HepG2 (cell line): Measurements from ENCODE around the gene INO80E. TPM values are rescaled to one million over a fixed set of nuclear protein-coding genes. Genes with fewer than 3 reads are reported as not detected.
A peak's percentile ranks its signal among the peaks of the same experiment; 100 is the strongest.

Source experiments
- ATAC-seq: fragments of 200-7000 bp; cut with Tn5 transposase; 3 replicates; pipeline ENCODE4 v1.9.1; 2020; ENCODE audit warnings: mild to moderate bottlenecking, moderate library complexity
- BruUV-seq: library from RNA; stranded (reverse); fragments of 400-500 nt; replicated peaks from 2 replicates; lab custom pipeline; 2021; lab: Mats Ljungman, UMichigan
- CTCF ChIA-PET: fragments of 300-600 bp; formaldehyde crosslinking; extraction: SDS; loops from one replicate; lab custom pipeline; 2021; ENCODE audit warnings: low total read pairs, inconsistent platforms, low intra/inter-chr PET ratio; lab: Yijun Ruan, JAX
- POLR2A ChIA-PET: fragments of 350-600 bp; sonication (Branson Sonifier 250); formaldehyde crosslinking; loops from one replicate; lab custom pipeline; 2020; ENCODE audit warnings: antibody characterized with exemption, inconsistent platforms; lab: Yijun Ruan, JAX
- DNase-seq: peaks from one replicate; pipeline ENCODE4 v3.0.0-alpha.2; 2015; ENCODE audit warnings: low spot score
- FAIRE-seq: peaks from 3 replicates; lab custom pipeline; 2011; peaks lifted over from hg19 to GRCh38; lab: Jason Lieb, UNC
- H2AFZ ChIP-seq: one replicate; pipeline ENCODE4 v1.6.1; 2011; ENCODE audit warnings: low read length, inconsistent platforms
- H3K27ac ChIP-seq: fragments of 300-600 bp; 3 replicates; pipeline ENCODE4 v1.8.0; 2011; ENCODE audit warnings: mixed run types, mild to moderate bottlenecking, mixed read lengths, low read length, inconsistent platforms; ENCODE audit not compliant: insufficient read depth; ENCODE audit errors: extremely low read length
- H3K27me3 ChIP-seq, 2 experiments: fragments of 200-600 bp in 1 of 2; 2 replicates in 1 of 2; 3 replicates in 1 of 2; pipeline versions ENCODE4 v1.6.0 to v1.8.0; 2011; ENCODE audit warnings: low read length in 2 of 2, mild to moderate bottlenecking in 2 of 2, moderate library complexity in 2 of 2, inconsistent platforms in 1 of 2; ENCODE audit not compliant: insufficient read depth in 2 of 2, control insufficient read depth in 1 of 2
- H3K36me3 ChIP-seq, 2 experiments: fragments of 200-600 bp in 1 of 2; replicated peaks in 1 of 2; 2 replicates in 1 of 2; 3 replicates in 1 of 2; pipeline versions ENCODE4 v1.5.1 to v1.8.0; 2011; ENCODE audit warnings: low read length in 2 of 2, inconsistent platforms in 1 of 2; ENCODE audit not compliant: insufficient read depth in 2 of 2, control insufficient read depth in 1 of 2
- H3K4me1 ChIP-seq: 2 replicates; pipeline ENCODE4 v1.5.1; 2012; ENCODE audit warnings: low read length, inconsistent platforms; ENCODE audit not compliant: insufficient read depth
- H3K4me2 ChIP-seq: 2 replicates; pipeline ENCODE4 v1.6.0; 2011; ENCODE audit warnings: low read depth, low read length, inconsistent platforms
- H3K4me3 ChIP-seq, 3 experiments: fragments of 200-600 bp in 1 of 3; sonication (generic), shearing (Covaris generic) in 1 of 3; replicated peaks in 1 of 3; 2 replicates each; pipeline ENCODE4 v1.5.1; 2011 to 2016; ENCODE audit warnings: low read length in 3 of 3, inconsistent platforms in 2 of 3, low read depth in 2 of 3, mild to moderate bottlenecking in 2 of 3, control low read depth in 1 of 3, mixed read lengths in 1 of 3; ENCODE audit not compliant: insufficient read depth in 1 of 3
- H3K79me2 ChIP-seq: one replicate; pipeline ENCODE4 v1.6.1; 2011; ENCODE audit warnings: low read length, inconsistent platforms; ENCODE audit not compliant: insufficient read depth
- H3K9ac ChIP-seq: 2 replicates; pipeline ENCODE4 v1.6.0; 2011; ENCODE audit warnings: mild to moderate bottlenecking, low read depth, low read length, inconsistent platforms; ENCODE audit not compliant: insufficient read depth
- H3K9me3 ChIP-seq: 2 replicates; pipeline ENCODE4 v1.5.1; 2012; ENCODE audit warnings: mild to moderate bottlenecking, low read length
- H4K20me1 ChIP-seq: 2 replicates; pipeline ENCODE4 v1.6.0; 2011; ENCODE audit warnings: inconsistent platforms, mild to moderate bottlenecking, low read length, moderate library complexity; ENCODE audit not compliant: insufficient read depth
- CSRNP1 ChIP-seq: sonication (generic); formaldehyde crosslinking; IDR thresholded peaks from 2 replicates; pipeline ENCODE4 v1.8.1; 2023; ENCODE audit warnings: mild to moderate bottlenecking, missing genetic modification reagents
- PRDM15 ChIP-seq: sonication (generic); formaldehyde crosslinking; IDR thresholded peaks from 2 replicates; pipeline ENCODE4 v1.4.0; 2020; ENCODE audit warnings: missing genetic modification reagents
- ZFP91 ChIP-seq: sonication (generic); formaldehyde crosslinking; IDR thresholded peaks from 2 replicates; pipeline ENCODE4 v1.9.0; 2022; ENCODE audit warnings: missing genetic modification reagents, mild to moderate bottlenecking, borderline replicate concordance
- WGBS: methylation state at CpG from one replicate; pipeline ENCODE4 v1.1.6; 2017; ENCODE audit warnings: low lambda C conversion rate; 5-methylcytosine and 5-hydroxymethylcytosine counted together
- in situ Hi-C: cut with HindIII; loops from 2 replicates; pipeline ENCODE4 v1.10.0; 2017; ENCODE audit warnings: low pct_unique_long_range_greater_than_20kb; ENCODE audit not compliant: extremely low pct_ligation_motif_present
- intact Hi-C: fragments of 100-400 bp; cut with micrococcal nuclease; formaldehyde crosslinking; loops from one replicate; pipeline ENCODE4 v1.10.0; 2022; ENCODE audit not compliant: unreplicated experiment
- polyA plus RNA-seq, 8 experiments: library from polyadenylated mRNA; depleted of rRNA in 3 of 8; stranded (reverse) in 7 of 8; unstranded in 1 of 8; fragments of >200 nt; fragmentation: Illumina TruSeq in 4 of 8; extraction: Trizol in 4 of 8; gene quantifications; 2 replicates each; pipeline versions ENCODE4 v1.2.1 to v1.2.3, GENCODE V29; 2011 to 2016; ENCODE audit warnings: low read depth in 4 of 8, missing spikeins in 1 of 8, mixed read lengths in 1 of 8; ENCODE audit not compliant: insufficient read depth in 1 of 8
- total RNA-seq, 5 experiments: library from RNA; depleted of rRNA; stranded (reverse); fragments of >200 nt; fragmentation: Illumina TruSeq; extraction: Trizol; gene quantifications; 2 replicates each; pipeline ENCODE4 v1.2.3, GENCODE V29; 2016; ENCODE audit warnings: low read depth in 1 of 5

The INO80E gene
- total and polyA plus RNA-seq, 2 of the 13 experiments (the other 11 are each of a cell fraction or from before 2014, with no cell fraction given), result 25.8 to 45.6 TPM

- H3K27ac ChIP-seq, result no peak overlapping the region
- no peak overlapping the region for H3K9ac ChIP-seq
- no peaks in the 10 kb centered on the region for H3K9me3 ChIP-seq
- BruUV-seq, result no TSS peak
- DNase-seq, result no peak
- no peak overlapping the region for H2AFZ ChIP-seq
- WGBS, result 33% methylated on average over 11 of the region's 11 CpGs
- H3K79me2 ChIP-seq, result no peaks in the 10 kb centered on the region
- in situ Hi-C loops, result loop anchor here (10.0 kb wide), 1 partner anchor 337 kb away; no protein-coding TSS in a partner anchor
- H3K4me1 ChIP-seq, result peaks cover 23% of the 10 kb centered on the region
- H3K36me3 ChIP-seq, result no peaks in the 10 kb centered on the region
- intact Hi-C loops, result loop anchor here (5.0 kb wide), 1 partner anchor 329 kb away; no protein-coding TSS in a partner anchor
- ChIA-PET POLR2A (interaction anchor here (1.0 to 1.7 kb wide), 7 partner anchors 21 to 386 kb away, joined by 3 to 6 read pairs (median 3); partner anchors contain the start of genes ALDOA, DOC2A, INO80E and KCTD13), CTCF (interaction anchor here (1.1 to 2.7 kb wide), 3 partner anchors 21 to 331 kb away, joined by 4 to 11 read pairs (median 5); a partner anchor contains a TSS)
- H3K4me3 ChIP-seq, result peak overlapping the region in 1 of 3 experiments; percentile 18; a peak in 1 of 6 replicates
- ATAC-seq, result peak; percentile 6; the same call in 2 of the 3 replicates
- no peaks in the 10 kb centered on the region; the same call in 1 of the 2 replicates for H4K20me1 ChIP-seq
- peaks cover 16 to 59% of the 10 kb centered on the region in 2 experiments for H3K27me3 ChIP-seq
- FAIRE-seq, result no peak
- no peak for TF ChIP-seq PRDM15 (CRISPR knock-in tag)
- 0 out of 2 replicates have a peak, but pooled peaks have one; percentile 16 for TF ChIP-seq CSRNP1
- peak; percentile 36; the same call in 1 of the 2 replicates for TF ChIP-seq ZFP91 (CRISPR knock-in tag)
- peak overlapping the region; percentile 33; the same call in 1 of the 2 replicates for H3K4me2 ChIP-seq
Measured at GRCh38 chr16:30031477-30031918, 35.5 kb downstream of the INO80E start.
